Hepatocyte (in vitro differentiated cells): Measurements from ENCODE around the gene UBQLN1. TPM values are rescaled to one million over a fixed set of nuclear protein-coding genes. Genes with fewer than 3 reads are reported as not detected.

Experiments used
- DNase-seq: peaks from one replicate; pipeline ENCODE4 v3.0.0-alpha.2; 2016; ENCODE audit warnings: low spot score
- H2AFZ ChIP-seq: fragments of 200-600 bp; sonication (generic); 2 replicates; pipeline ENCODE4 v1.6.0; 2016; ENCODE audit warnings: antibody characterized with exemption, mild to moderate bottlenecking
- H3K27ac ChIP-seq: fragments of 200-600 bp; sonication (generic); 2 replicates; pipeline ENCODE4 v1.5.1; 2016; ENCODE audit warnings: mild to moderate bottlenecking
- H3K27me3 ChIP-seq: fragments of 200-600 bp; sonication (generic); 2 replicates; pipeline ENCODE4 v1.6.1; 2016
- H3K36me3 ChIP-seq: fragments of 200-600 bp; sonication (generic); replicated peaks from 2 replicates; pipeline ENCODE4 v1.5.1; 2016; ENCODE audit warnings: low read depth; ENCODE audit not compliant: insufficient read depth
- H3K4me1 ChIP-seq: fragments of 200-600 bp; sonication (generic); 2 replicates; pipeline ENCODE4 v1.5.1; 2016; ENCODE audit warnings: mild to moderate bottlenecking, moderate library complexity; ENCODE audit not compliant: insufficient read depth
- H3K4me2 ChIP-seq: fragments of 200-600 bp; sonication (generic); 2 replicates; pipeline ENCODE4 v1.6.0; 2016
- H3K4me3 ChIP-seq: fragments of 200-600 bp; sonication (generic); 2 replicates; pipeline ENCODE4 v1.5.1; 2016; ENCODE audit warnings: mild to moderate bottlenecking
- H3K79me2 ChIP-seq: fragments of 200-600 bp; sonication (generic); 2 replicates; pipeline ENCODE4 v1.6.0; 2017; ENCODE audit warnings: mild to moderate bottlenecking
- H3K9me2 ChIP-seq: fragments of 200-600 bp; sonication (generic); replicated peaks from 2 replicates; pipeline ENCODE4 v1.6.0; 2017; ENCODE audit warnings: mild to moderate bottlenecking; ENCODE audit not compliant: insufficient read depth
- H3K9me3 ChIP-seq: fragments of 200-600 bp; sonication (generic); 2 replicates; pipeline ENCODE4 v1.5.1; 2016; ENCODE audit warnings: low read depth, mild to moderate bottlenecking
- H4K20me1 ChIP-seq: fragments of 200-600 bp; sonication (generic); 2 replicates; pipeline ENCODE4 v1.6.0; 2016; ENCODE audit warnings: mild to moderate bottlenecking; ENCODE audit not compliant: insufficient read depth, poor library complexity, severe bottlenecking
- CTCF ChIP-seq: fragments of 200-600 bp; sonication (generic); IDR thresholded peaks from 2 replicates; pipeline ENCODE4 v1.5.1; 2016; ENCODE audit warnings: antibody characterized with exemption, mild to moderate bottlenecking; ENCODE audit not compliant: poor library complexity
- EZH2 ChIP-seq: fragments of 200-600 bp; sonication (generic); IDR thresholded peaks from 2 replicates; pipeline ENCODE4 v1.6.1; 2016; ENCODE audit warnings: antibody characterized with exemption, mild to moderate bottlenecking, borderline replicate concordance
- EZH2phosphoT487 ChIP-seq: fragments of 200-600 bp; sonication (generic); IDR thresholded peaks from one replicate; pipeline ENCODE4 v1.6.1; 2018; ENCODE audit warnings: antibody characterized with exemption, mild to moderate bottlenecking, low read depth, moderate library complexity; ENCODE audit not compliant: unreplicated experiment, severe bottlenecking
- WGBS: methylation state at CpG from one replicate; pipeline ENCODE4 v1.1.6; 2016; ENCODE audit warnings: low lambda C conversion rate; ENCODE audit errors: missing lambda C conversion rate; 5-methylcytosine and 5-hydroxymethylcytosine counted together
- polyA plus RNA-seq: library from polyadenylated mRNA; unstranded; fragments of >200 nt; fragmentation: Nextera tagmentation; extraction: Ambion mirVana; gene quantifications from 2 replicates; pipeline ENCODE4 v1.2.1, GENCODE V29; 2016
- total RNA-seq: library from RNA; depleted of rRNA; stranded (reverse); fragments of >200 nt; gene quantifications from 2 replicates; pipeline ENCODE4 v1.2.3, GENCODE V29; 2014

Gene UBQLN1
- total and polyA plus RNA-seq, 2 experiments from 2014 or later = 42.6 to 97.1 TPM

GRCh38 chr9:83699615-83700014, 8.1 kb downstream of the UBQLN1 start:
- no peak overlapping the region for H3K27ac ChIP-seq
- H3K4me1 ChIP-seq = no peaks in the 10 kb centered on the region
- H3K4me2 ChIP-seq = no peak overlapping the region
- H3K79me2 ChIP-seq = peaks cover 100% of the 10 kb centered on the region
- H3K9me3 ChIP-seq = no peaks in the 10 kb centered on the region
- H4K20me1 ChIP-seq = peaks cover 97% of the 10 kb centered on the region
- no peaks in the 10 kb centered on the region for H3K27me3 ChIP-seq
- no peak overlapping the region for H2AFZ ChIP-seq
- H3K9me2 ChIP-seq = no peaks in the 10 kb centered on the region
- DNase-seq = no peak
- 96% methylated on average over 3 of the region's 3 CpGs for WGBS
- no peak for TF ChIP-seq CTCF
- TF ChIP-seq EZH2 = no peak
- TF ChIP-seq EZH2phosphoT487 = no peak
- no peaks in the 10 kb centered on the region for H3K36me3 ChIP-seq
- no peak overlapping the region for H3K4me3 ChIP-seq

GRCh38 chr9:83698976-83699585, 8.7 kb downstream of the UBQLN1 start:
- H3K79me2 ChIP-seq = peaks cover 100% of the 10 kb centered on the region
- no peaks in the 10 kb centered on the region for H3K9me2 ChIP-seq
- no peaks in the 10 kb centered on the region for H3K4me1 ChIP-seq
- no peak overlapping the region for H3K4me2 ChIP-seq
- H2AFZ ChIP-seq = no peak overlapping the region
- no peak for DNase-seq
- H3K9me3 ChIP-seq = no peaks in the 10 kb centered on the region
- TF ChIP-seq EZH2phosphoT487 (no peak), CTCF (no peak), EZH2 (no peak)
- H3K27me3 ChIP-seq = no peaks in the 10 kb centered on the region
- WGBS = 94% methylated on average over 4 of the region's 4 CpGs
- peaks cover 97% of the 10 kb centered on the region for H4K20me1 ChIP-seq
- no peak overlapping the region for H3K27ac ChIP-seq
- H3K36me3 ChIP-seq = no peaks in the 10 kb centered on the region
- H3K4me3 ChIP-seq = no peak overlapping the region

- H2AFZ ChIP-seq = no peak overlapping the region
- no peaks in the 10 kb centered on the region for H3K27me3 ChIP-seq
- peaks cover 100% of the 10 kb centered on the region for H3K79me2 ChIP-seq
- H3K36me3 ChIP-seq = no peaks in the 10 kb centered on the region
- H3K27ac ChIP-seq = no peak overlapping the region
- no peaks in the 10 kb centered on the region for H3K9me3 ChIP-seq
- no peak for DNase-seq
- no peaks in the 10 kb centered on the region for H3K4me1 ChIP-seq
- TF ChIP-seq CTCF = no peak
- TF ChIP-seq EZH2 = no peak
- TF ChIP-seq EZH2phosphoT487 = no peak
- no peaks in the 10 kb centered on the region for H3K9me2 ChIP-seq
- WGBS = 98% methylated on average over 3 of the region's 3 CpGs
- H4K20me1 ChIP-seq = peaks cover 100% of the 10 kb centered on the region
- H3K4me2 ChIP-seq = no peak overlapping the region
- H3K4me3 ChIP-seq = no peak overlapping the region
Measured at GRCh38 chr9:83691492-83691891, 16.3 kb downstream of the UBQLN1 start.
